Measurements from ENCODE around the gene DTL.

DNA sequence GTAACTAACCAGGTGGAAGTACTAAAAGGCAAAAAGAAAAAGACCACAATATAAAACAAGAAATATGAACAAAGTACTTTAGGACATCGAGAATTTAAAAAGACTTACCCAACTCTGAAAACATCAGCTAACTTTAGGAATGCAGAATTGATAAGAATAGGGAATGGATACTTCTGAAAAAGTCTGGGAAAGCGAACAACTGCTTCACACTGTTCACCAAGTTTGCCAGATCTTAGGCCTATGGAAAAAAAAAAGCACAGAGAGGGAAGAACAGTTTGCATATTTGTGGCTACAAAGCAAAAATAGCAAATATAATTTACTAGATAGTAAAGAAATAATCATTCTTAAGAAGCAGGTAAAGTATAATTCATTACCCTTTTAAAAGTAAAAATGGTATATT is 14.6 kb upstream of the DTL start:
- TF ChIP-seq, protein P1, sequence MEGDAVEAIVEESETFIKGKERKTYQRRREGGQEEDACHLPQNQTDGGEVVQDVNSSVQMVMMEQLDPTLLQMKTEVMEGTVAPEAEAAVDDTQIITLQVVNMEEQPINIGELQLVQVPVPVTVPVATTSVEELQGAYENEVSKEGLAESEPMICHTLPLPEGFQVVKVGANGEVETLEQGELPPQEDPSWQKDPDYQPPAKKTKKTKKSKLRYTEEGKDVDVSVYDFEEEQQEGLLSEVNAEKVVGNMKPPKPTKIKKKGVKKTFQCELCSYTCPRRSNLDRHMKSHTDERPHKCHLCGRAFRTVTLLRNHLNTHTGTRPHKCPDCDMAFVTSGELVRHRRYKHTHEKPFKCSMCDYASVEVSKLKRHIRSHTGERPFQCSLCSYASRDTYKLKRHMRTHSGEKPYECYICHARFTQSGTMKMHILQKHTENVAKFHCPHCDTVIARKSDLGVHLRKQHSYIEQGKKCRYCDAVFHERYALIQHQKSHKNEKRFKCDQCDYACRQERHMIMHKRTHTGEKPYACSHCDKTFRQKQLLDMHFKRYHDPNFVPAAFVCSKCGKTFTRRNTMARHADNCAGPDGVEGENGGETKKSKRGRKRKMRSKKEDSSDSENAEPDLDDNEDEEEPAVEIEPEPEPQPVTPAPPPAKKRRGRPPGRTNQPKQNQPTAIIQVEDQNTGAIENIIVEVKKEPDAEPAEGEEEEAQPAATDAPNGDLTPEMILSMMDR (IDR thresholded peaks at IDR 0.05; ENCODE audit: insufficient read depth, low read length, poor library complexity, severe bottlenecking) = no peak
- no peak for TF ChIP-seq EZH2phosphoT487 (conservative IDR thresholded peaks at IDR 0.05; ENCODE audit: low read length)

Measured in SU-DHL-6 (cell line).